Endothelial cell of umbilical vein (primary cell): Measurements from ENCODE around the gene ERBB2.

Source experiments
- EZH2 ChIP-seq: IDR thresholded peaks from 2 replicates; pipeline ENCODE4 v1.6.1; 2012; ENCODE audit warnings: borderline replicate concordance, low read depth, mild to moderate bottlenecking, moderate library complexity, low read length, inconsistent platforms; ENCODE audit not compliant: severe bottlenecking
- FOS ChIP-seq: IDR thresholded peaks from 2 replicates; pipeline ENCODE4 v1.6.1; 2011; ENCODE audit warnings: mild to moderate bottlenecking, low read length, moderate library complexity, borderline replicate concordance; ENCODE audit not compliant: insufficient read depth
- GATA2 ChIP-seq: IDR thresholded peaks from 2 replicates; pipeline ENCODE4 v1.7.0; 2011; ENCODE audit warnings: low read depth, mild to moderate bottlenecking, moderate library complexity, mixed read lengths, low read length; ENCODE audit not compliant: insufficient read length, insufficient read depth
- JUN ChIP-seq: IDR thresholded peaks from 2 replicates; pipeline ENCODE4 v1.6.1; 2011; ENCODE audit warnings: borderline replicate concordance, low read depth; ENCODE audit not compliant: insufficient read length, insufficient read depth
- MAX ChIP-seq: IDR thresholded peaks from 2 replicates; pipeline ENCODE4 v1.6.1; 2011; ENCODE audit not compliant: insufficient read depth, insufficient read length
- MYC ChIP-seq: IDR thresholded peaks from one replicate; pipeline ENCODE4 v1.6.1; 2011; ENCODE audit warnings: mild to moderate bottlenecking, low read depth, low read length
- POLR2A ChIP-seq: IDR thresholded peaks from 2 replicates; pipeline ENCODE4 v1.6.1; 2012; ENCODE audit warnings: low read depth, mild to moderate bottlenecking, control low read depth, low read length
- POLR2AphosphoS5 ChIP-seq: IDR thresholded peaks from 2 replicates; pipeline ENCODE4 v1.6.1; 2012; ENCODE audit warnings: low read depth, mild to moderate bottlenecking, control low read depth, low read length, moderate library complexity; ENCODE audit not compliant: insufficient read depth
- TF ChIP-seq, protein P1 (sequence below), 2 donors: IDR thresholded peaks; 1 replicate in 1 of 2; 2 replicates in 1 of 2; pipeline ENCODE4 v1.5.1; 2011; ENCODE audit warnings: low read length in 2 of 2, mild to moderate bottlenecking in 2 of 2, moderate library complexity in 2 of 2, control low read depth in 1 of 2, inconsistent platforms in 1 of 2, low read depth in 1 of 2; ENCODE audit not compliant: insufficient read depth in 1 of 2; ENCODE audit errors: extremely low read depth in 1 of 2

DNA sequence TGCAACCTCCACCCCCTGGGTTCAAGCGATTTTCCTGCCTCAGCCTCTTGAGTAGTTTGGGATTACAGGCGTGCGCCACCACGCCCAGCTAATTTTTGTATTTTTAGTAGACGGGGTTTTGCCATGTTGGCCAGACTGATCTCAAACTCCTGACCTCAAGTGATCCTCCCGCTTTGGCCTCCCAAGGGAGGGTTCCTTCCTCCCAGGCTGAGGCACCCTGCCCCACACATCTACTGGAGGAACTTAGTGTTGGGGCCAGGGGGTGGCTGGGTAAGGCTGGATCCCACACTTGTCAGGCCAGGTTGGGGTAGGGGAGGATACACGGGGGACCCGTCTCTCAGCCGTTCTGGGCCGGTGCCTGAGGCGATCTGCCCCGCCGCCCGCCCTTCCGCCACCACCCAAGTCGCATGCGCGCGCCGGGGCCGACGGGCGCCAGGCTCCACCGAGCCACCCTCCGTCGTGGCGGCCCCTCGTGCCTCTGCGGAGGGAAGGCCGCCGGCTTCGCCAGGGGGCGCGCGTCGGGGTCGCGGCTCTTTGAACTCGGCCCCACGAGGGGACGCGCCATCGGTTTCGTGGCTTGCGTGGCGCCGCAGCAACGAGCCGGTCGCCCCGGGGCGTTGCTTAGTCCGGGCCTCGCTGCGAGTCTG, 53.8 kb downstream of the ERBB2 start:
- TF ChIP-seq MAX (no peak), POLR2A (no peak), POLR2AphosphoS5 (no peak), EZH2 (no peak), MYC (no peak), GATA2 (no peak), FOS (no peak), JUN (no peak)
- TF ChIP-seq, protein P1, sequence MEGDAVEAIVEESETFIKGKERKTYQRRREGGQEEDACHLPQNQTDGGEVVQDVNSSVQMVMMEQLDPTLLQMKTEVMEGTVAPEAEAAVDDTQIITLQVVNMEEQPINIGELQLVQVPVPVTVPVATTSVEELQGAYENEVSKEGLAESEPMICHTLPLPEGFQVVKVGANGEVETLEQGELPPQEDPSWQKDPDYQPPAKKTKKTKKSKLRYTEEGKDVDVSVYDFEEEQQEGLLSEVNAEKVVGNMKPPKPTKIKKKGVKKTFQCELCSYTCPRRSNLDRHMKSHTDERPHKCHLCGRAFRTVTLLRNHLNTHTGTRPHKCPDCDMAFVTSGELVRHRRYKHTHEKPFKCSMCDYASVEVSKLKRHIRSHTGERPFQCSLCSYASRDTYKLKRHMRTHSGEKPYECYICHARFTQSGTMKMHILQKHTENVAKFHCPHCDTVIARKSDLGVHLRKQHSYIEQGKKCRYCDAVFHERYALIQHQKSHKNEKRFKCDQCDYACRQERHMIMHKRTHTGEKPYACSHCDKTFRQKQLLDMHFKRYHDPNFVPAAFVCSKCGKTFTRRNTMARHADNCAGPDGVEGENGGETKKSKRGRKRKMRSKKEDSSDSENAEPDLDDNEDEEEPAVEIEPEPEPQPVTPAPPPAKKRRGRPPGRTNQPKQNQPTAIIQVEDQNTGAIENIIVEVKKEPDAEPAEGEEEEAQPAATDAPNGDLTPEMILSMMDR (IDR thresholded peaks at IDR 0.05; ENCODE audit: extremely low read depth in 1 of 2, insufficient read depth in 1 of 2, low read depth in 1 of 2, low read length in 2 of 2) = no peak
